Eye (tissue), 1 donor: ENCODE measurements around the gene GPATCH2.
"Not testable (repeated sequence)": the region's sequence is repeated elsewhere in the genome, so short reads cannot be mapped to it uniquely, and the experiment has no call there.

Experiments used
- DNase-seq: peaks from one replicate; pipeline ENCODE4 v3.0.0-alpha.2; 2015

GPATCH2 gene

DNA sequence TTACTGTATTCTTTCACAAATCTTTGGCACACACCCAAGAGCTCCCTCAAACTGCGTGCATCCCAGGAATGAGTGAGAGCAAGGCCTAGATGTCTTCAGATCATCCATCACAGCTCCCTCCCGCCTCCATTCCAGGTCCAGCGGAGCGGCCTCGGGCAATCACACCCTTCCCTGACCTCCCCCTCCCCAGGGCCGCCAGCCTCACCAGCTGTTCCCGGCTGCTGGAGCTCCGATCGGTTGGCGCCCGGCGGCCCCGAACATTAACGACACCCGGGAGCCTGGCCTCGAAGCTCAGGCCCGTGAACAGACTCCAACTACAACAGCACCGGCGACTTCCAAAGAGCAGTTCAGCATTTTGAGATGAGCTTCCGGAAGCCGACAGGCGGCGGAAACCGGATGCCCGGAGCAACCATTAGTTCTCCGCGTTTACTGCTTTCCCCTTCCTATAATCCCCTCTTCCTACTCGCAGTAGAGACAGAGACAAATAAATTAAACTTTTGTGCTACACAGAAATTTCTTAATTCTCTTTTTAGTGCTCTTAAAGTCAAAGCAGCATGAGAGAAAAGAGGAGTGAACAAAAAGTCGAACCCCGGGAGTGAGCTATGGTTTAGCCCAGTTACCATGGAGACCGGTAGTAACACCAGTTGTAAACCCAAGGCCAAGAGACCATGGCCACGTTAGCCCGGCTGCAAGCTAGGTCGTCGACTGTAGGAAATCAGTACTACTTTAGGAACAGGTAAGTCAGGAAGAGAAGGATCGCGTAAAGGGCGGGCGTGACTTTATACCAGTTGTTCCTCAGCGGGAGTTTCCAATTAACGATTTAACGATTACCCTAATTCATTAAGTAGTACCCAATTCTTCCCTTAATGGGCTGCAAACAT is at the start of gene GPATCH2, which contains the start of gene SPATA17:
Gene GPATCH2 (minus strand): TSS at position 380 of the 881 bp plus-strand sequence. CDS start 119 bp downstream, at position 261.
Gene SPATA17 (plus strand): TSS at position 634 of the 881 bp plus-strand sequence. CDS start 35 bp downstream, at position 669.
- peak; percentile 98 for DNase-seq

DNA sequence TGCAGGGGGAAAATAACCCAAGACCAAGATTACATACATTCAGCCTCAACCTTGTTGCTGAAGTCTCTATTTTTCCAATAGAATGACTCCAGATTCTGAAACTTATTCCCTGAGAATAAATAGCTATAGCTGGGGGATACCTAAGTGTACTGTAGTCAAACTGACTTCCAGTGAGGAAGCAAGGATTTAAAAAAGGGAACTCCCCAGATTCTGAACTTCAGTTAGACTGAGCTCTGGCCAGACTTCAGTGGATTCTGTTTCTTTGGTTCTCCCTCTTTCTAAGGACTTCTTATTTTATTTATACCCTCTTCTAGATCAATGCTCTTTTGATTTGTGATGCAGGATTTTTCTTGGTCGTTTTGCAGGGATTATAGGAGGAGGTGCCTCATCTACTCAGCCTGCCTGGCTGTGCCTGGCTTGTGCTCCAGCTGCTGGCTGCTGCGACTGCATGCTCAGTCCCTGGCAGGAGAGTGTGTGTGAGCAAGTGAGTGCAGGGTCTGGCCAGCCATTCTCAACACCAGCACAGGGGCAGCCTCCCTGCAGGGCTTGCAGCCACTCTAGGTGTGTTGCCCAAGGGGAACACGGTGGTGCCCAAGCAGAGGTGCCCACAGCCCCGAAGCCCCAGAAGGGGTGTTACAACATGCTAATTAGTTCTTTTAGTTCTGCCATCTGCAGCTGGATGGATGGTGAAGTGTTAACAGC is 43.3 kb upstream of the GPATCH2 start:
- DNase-seq = no peak

DNA sequence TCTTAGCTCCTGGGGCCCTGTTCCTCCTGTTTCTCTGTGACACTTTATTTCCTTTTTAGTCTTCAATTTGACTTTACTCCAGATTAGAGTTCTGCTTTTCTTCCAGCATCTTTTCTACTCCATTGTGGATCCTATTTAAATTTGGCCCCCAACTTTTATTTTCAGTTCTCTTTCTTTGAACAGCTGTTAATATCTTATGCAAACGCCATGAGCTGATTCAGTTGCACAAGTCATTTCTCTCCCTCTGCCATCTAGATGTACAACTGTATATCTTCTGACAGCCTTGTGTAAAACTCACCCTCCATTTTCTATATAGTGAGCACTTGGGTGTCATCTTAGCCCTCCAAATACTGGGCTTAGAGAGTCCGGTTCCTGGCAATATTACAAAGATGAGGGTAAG is 42.5 kb upstream of the GPATCH2 start:
- no peak for DNase-seq

DNA sequence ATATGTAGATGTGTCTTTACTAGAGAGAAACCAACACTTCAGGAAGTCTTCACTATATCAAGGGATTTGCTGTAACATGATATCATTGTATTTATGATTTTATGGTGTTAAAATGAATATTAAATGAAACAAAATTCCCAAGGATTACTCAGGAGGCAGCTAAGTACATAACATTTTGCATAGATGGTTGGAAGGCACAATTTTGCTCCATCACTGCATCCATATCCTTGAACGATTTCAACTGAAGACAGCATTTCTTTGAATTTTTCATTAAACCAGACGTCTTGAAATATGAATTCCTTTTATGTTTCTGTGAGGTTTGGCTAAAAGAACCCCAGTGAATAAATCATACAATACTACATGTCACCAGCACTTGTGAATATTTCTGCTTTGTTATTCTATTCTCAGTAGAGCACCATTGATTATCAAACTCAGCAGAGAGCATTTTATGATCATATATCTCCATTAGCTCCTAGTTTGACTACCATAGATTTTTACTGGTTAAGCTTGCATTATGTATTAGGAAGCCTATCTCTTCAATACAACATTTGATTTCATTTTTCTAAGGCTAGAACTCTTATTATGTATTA is 37.6 kb upstream of the GPATCH2 start:
- no peak for DNase-seq

DNA sequence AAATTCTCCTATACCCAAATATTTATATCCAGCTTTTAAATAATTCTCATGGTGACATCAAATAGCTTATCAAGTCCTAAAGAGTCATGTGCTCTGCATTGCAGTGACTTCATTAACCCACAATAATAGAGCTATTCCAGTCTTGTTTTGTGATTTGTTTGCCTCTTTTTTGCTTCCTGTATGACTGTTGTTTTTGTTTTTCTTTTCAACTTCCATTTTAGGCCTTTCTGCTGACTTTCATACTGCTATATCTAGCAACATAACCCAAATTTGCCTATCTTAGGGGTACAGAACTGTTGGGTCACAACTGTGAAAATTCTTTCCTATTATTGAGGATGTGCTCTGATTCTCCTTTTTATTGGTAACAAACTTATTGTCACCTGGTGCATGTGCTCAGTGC is 30.5 kb upstream of the GPATCH2 start:
- DNase-seq = no peak

DNA sequence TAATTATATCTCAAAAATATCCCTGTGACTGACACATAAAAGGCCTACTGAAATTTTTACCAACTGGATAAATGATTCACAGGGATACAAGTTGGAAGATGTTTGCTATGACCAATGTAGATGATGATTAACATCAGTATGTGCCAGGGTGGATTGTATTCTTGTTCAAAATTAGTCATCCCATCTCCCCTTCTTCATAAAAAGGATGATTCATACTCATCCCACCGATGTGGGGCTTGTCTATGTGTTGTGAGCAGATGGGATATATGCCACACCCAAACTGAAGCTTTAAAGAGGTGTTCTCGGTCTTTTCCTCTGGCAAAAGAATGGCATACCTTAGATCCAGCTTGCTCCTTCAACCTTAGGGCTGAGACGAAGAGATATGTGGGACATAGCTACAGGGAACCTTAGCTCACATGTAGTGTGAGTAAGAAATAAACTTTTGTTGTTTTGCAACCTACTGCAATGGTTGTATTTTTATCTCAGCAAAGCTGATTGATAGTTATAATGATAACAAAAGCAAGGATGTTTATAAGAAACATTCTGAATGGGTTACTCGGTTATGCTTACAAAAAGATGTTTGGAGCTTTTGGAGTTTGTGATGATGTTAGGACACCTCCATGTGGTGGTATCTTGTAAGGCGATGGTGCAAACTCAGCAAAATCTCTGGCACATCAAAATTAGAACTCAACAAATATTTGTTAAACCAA is 29.6 kb upstream of the GPATCH2 start:
- peak; percentile 18 for DNase-seq

DNA sequence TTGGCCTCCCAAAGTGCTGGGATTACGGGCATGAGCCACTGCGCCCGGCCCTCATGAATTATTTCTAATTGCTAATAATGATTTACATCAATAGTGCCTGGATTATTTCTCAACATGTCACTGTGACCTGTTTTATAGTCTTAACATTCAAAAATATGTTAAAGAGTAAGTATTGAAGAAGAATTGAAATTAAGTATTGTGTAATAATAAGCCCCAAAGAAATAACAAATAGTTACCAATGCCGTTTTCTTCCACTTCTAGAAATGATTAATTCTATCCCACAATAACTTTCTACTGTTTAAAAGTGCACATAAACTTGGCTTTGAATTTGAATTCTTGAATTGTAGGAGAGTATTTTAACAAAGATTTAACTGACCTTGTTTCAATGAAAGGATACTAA is 19.8 kb upstream of the GPATCH2 start:
- no peak for DNase-seq

DNA sequence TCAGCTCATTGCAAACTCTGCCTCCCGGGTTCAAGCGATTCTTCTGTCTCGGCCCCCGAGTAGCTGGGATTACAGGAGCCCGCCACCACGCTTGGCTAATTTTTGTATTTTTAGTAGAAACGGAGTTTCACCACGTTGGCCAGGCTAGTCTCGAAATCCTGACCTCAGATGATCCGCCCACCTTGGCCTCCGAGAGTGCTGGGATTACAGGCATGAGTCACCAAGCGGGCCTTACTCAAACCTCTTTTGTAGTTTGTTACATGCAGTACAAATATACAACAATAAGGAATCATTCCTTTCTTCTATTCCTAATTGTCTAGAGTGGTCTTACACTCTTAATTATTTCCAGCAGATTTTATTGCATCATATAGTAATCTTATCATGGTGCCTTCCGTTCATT is 16.9 kb upstream of the GPATCH2 start:
- DNase-seq = no peak

DNA sequence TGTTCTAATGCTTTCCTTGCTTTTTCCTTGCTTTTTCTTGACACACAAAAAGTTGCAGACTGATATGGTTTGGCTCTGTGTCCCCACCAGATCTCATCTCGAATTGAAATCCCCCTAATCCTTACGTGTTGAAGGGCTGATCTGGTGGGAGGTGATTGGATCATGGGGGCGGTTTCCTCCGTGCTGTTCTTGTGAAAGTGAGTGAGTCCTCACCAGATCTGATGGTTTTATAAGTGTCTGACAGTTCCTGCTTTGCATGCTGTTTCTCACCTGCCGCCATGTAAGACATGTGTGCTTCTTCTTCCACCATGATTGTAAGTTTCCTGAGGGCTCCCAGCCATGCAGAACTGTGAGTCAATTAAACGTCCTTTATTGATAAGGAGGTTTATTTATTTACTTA is 11.6 kb upstream of the GPATCH2 start:
- DNase-seq = no peak

DNA sequence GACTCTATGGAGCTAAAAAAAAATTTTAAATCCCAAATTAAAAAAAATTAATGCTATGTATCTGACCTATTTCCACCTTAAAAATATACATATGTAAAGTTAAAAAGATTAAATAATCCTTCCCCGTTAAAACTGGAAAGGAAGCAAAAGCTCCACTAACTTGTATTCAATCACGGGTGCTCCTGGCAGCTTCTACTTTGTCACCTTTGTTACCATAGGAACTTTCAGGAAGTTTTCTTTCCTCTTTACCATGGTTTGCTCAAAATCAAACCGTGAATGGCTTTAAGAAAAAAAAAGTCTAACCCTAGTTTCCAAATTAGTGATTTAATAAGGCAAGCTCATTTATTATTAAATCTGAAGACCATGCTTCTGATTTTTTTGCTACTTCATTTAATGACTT is 3.5 kb downstream of the GPATCH2 start:
- DNase-seq = no peak

DNA sequence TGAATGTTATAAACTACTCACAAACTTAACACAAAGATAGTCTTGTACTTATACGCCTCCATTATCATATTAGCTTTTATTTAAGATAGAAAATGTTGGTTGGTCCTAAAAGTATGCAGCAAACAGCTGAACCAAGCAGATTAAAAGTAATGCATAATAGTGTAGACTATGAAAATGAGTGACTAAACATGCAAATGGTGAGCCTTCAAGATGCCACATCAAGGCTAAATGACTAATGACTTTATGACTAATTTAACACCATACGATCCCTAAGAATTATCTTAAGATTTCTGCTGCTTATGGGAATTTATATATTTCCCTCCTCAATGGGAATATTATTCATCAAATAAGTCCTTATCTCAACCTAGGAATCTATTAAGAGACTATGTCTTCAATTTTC is 4.6 kb downstream of the GPATCH2 start:
- DNase-seq = no peak

DNA sequence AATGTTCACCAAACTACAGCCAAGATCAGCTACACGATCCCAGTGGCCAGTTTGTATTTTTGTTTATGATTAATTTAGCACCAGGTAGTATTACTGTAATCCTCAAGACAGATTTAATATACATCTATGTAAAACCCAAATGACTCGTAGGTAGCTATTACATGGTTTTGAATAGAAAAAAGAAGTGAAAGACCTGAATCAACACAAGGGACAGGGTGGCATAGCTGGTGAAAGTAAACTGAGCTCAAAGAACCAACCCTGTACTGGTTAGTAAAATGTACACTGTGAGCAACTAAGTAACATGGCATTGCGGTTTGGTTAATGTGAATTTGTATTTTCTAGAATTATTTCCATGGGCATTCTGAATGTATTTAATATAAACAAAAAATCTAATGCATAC is 8.8 kb downstream of the GPATCH2 start:
- no peak for DNase-seq

DNA sequence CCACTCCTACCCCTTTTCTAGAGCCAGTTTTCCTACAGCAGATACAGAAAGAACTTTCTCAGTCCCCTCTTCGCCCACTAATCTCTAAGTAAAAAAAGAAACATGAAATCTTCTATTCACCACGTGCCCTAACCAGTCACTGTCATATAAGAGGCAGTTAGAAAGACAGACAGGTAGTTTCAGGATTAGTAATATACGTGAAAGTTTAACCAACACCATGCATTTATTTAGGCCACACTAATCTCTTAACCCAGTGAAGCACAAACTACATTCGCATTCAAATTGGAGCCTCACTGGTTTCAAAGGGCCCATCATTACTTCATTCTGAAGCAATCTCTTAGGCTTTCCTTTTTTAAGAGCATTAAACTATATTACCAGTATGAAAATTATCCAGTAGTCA is 10.1 kb downstream of the GPATCH2 start:
- DNase-seq = no peak

DNA sequence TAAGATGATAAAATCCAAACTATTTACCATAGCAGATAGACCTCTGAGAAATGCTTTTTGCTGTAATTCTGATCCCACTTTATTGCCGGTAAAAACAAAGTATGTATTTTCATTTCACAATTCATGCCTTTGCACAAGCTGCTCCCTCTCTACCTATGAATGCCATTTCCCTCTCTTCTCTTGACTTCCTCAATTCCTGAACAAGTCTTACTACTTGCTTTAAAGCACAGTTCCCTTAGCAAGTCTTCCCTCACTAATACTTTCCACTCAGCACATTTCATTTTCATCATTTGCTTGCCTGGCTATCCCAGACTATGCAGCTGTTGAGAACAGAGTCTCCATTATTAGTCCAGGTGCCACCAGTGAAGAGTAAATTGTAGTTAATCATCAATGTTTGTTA is 13.8 kb downstream of the GPATCH2 start:
- DNase-seq = no peak

DNA sequence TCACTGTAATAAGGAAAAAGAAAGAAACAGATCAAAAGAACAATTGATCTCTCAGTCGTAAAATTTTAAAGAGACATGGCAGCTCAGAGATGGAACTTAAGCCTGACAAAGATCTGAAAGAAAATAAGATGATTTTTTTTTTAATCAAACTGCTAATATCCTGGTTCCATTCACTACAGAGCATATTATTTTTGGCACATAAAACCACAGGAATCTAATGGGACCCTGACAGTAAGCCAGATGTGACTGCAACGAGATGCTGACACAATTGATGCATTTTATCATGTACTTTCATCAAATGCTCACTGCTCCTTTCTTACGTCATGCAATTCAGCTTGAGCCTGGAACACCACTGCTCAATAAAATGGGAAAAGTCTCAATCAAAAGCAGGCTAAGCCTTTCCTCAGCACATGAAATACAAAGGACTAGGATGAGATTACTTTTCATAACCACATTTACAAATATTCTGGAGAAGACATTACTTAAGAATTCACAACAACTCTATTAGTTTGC is 16.6 kb downstream of the GPATCH2 start:
- no peak for DNase-seq

DNA sequence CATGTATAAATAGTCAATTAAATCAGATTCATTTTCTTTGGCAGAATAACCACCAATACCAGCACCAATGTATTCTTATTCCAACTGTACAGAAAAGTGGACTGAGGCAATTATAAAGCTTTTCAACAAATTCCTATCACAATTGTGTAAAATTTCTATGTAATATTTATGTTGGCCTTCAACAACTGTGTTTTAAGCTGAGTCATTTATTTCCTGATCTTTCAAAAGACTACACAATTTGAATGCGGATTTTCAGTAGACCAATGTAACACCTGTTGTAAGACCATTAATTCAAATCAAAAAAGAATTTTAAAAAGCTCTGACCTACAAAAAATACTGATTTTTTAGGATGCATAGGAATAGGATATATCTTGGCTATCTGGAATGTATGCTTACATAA is 25.5 kb downstream of the GPATCH2 start:
- DNase-seq = no peak

DNA sequence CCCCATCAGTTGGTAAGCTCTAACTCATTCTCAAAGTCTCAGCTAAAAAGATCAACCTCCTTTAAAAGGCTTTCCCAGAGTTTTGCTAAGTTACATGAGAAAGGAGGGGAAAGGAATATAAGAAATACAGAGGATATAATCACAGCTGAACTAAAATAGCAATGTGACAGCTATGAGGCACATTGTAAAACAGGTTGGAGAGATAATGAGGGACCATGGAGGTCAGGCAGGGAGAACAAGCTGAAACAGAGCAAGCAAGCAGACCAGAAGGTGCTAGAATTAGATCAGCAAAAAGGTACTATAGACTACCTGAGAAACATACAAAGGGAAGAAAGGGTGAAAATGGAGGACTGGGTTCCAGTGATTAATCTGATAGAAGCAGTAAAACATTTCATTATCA is 28.5 kb downstream of the GPATCH2 start:
- no peak for DNase-seq

DNA sequence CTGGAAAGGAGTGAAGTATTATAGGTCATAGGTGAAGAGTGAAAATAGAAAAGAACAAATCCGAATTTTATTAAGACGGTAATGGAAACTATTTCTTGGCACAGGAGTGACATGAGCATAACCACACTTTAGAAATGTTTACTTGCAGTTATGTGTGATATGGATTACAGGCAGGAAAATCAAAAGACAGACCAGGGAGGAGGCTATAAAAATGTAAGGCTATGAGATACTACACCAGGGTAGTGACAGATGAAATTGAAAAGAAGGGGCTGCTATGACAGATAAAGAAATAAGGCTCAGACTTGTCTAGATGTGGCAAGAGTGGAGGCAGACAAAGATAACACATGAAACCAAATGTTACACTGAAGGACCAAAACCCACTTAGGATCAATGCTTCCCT is 31.7 kb downstream of the GPATCH2 start:
- no peak for DNase-seq

DNA sequence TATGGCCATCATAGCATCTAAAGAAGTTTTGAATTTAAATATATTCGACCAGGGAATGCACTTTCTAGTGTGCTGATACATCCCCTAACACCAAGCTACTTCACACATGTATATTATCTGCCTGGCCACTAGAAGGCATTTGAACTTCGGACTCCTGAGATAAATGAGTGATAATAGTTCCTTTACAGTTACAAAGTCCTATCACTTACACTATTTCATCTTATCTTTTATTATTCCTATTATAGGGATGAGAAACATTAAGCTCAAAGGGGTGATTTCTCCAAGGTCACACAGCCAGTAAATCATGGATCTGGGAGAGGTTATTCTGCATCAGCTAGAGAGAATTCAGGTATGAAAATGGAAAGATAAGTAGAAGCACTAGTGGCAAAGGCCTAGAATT is 40.3 kb downstream of the GPATCH2 start:
- no peak for DNase-seq

DNA sequence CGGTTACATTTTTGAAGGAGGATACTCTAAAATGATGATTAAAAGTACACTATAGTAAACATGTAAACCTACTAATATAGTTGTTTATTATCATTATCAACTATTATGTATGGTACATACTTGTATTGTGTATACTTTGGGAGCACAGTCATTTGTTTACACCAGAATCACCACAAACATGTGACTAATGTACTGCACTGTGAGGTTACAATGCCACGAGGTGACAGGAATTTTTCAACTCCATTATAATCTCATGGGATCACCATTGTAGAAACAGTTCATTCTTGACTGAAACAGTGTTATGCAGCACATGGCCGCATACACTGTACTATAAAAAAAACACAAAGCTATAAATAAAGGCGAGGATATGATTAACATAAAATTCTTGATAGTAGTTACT is 44.3 kb downstream of the GPATCH2 start:
- DNase-seq = no peak

DNA sequence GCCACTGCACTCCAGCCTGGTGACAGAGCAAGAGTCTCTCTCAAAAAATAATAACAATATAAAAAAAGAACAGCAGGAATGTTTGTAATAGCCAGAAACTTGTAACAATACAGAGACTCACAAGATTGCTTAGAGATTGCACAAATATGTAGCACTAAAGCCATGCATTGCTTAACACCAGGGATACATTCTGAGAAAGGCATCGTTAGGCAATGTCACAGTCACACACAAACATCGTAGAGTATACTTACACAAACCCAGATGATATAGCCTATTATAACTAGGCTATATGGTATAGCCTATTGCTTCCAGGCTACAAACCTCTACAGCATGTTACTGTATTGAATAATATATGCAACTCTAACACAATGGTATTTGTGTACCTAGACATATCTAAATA is 45.3 kb downstream of the GPATCH2 start:
- no peak for DNase-seq

DNA sequence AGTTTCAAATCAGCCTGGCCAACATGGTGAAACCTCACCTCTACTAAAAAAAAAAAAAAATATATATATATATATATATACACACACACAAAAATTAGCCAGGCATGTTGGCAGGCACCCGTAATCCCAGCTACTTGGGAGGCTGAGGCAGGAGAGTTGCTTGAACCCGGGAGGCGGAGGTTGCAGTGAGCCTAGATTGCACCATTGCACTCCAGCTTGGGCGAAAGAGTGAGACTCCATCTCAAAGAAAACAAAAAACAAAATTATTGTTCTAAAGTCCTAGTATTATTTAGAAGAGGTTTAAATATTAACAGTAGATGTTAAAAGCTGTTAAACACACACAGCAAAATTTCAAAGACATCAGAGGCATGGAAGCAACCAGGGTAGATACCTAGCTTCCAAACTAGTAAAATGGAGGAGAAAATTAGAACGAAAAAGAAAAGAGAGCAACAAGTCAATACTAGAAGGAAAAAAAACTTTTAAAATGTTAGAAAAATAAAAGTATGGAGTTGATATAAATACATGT is 46.5 kb downstream of the GPATCH2 start:
- DNase-seq = not testable (repeated sequence)

DNA sequence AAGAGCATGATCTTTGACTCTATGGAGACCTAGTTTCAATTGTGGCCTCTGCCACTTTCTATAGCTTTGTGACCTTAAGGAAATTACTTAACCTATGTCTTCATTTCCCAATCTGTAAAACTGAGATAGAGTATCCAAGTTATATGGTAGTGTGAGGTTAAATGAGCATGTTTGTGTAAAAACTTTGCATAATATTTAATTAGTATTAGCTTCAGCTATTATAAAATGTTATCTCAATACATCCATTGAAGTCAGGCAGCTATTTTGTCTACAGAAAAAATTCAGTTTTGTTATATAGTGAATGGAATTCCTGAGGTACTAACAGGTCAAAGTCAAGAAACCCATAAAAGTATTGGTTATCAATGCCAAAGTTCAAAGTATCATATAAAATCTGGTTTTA is 53.6 kb downstream of the GPATCH2 start:
- DNase-seq = no peak
